GM13977 (cell line): ENCODE results near the gene FECH.

Source experiments
- DNase-seq: peaks from one replicate; pipeline ENCODE4 v3.0.0; 2012; ENCODE audit warnings: low spot score
- CTCF ChIP-seq: IDR thresholded peaks from 2 replicates; pipeline ENCODE4 v1.5.1; 2012; ENCODE audit warnings: mild to moderate bottlenecking, control low read depth; ENCODE audit not compliant: insufficient read depth; ENCODE audit errors: extremely low read depth, missing control alignments
- in situ Hi-C: fragments of 300-500 bp; cut with MboI; formaldehyde crosslinking; loops from one replicate; pipeline ENCODE4 v1.12.0; 2022; ENCODE audit warnings: low sequenced_read_pairs, low pct_unique_long_range_greater_than_20kb, mixed read lengths, inconsistent platforms; ENCODE audit not compliant: unreplicated experiment

The FECH gene

GRCh38 chr18:57570162-57570561, 16.3 kb downstream of the FECH start:
- no peak for DNase-seq
- in situ Hi-C loops: no loop called here
- TF ChIP-seq CTCF: no peak

- no peak for DNase-seq
- TF ChIP-seq CTCF: no peak
- in situ Hi-C loops: no loop called here
Observed at GRCh38 chr18:57569133-57569532, 17.4 kb downstream of the FECH start.

GRCh38 chr18:57561728-57562423, 24.6 kb downstream of the FECH start:
- peak; percentile 65 for DNase-seq
- peak; percentile 67 for TF ChIP-seq CTCF
- in situ Hi-C loops: no loop called here

- no peak for DNase-seq
- in situ Hi-C loops: no loop called here
- no peak for TF ChIP-seq CTCF
Observed at GRCh38 chr18:57561261-57561660, 25.2 kb downstream of the FECH start.

- in situ Hi-C loops: no loop called here
- no peak for TF ChIP-seq CTCF
- no peak for DNase-seq
Observed at GRCh38 chr18:57559314-57559713, 27.2 kb downstream of the FECH start.

- no peak for TF ChIP-seq CTCF
- in situ Hi-C loops: no loop called here
- no peak for DNase-seq
Observed at GRCh38 chr18:57555134-57555533, 31.4 kb downstream of the FECH start.
